GM15510 (cell line): ENCODE results near the gene ARL15.

Source experiments
- POLR2A ChIP-seq: IDR thresholded peaks from 3 replicates; pipeline ENCODE4 v1.6.1; 2011; ENCODE audit warnings: borderline replicate concordance; ENCODE audit not compliant: insufficient read length; ENCODE audit errors: extremely low read depth

ARL15 gene

GRCh38 chr5:53924392-53924791 lies 386.0 kb downstream of the ARL15 start:
- no peak for TF ChIP-seq POLR2A

DNA sequence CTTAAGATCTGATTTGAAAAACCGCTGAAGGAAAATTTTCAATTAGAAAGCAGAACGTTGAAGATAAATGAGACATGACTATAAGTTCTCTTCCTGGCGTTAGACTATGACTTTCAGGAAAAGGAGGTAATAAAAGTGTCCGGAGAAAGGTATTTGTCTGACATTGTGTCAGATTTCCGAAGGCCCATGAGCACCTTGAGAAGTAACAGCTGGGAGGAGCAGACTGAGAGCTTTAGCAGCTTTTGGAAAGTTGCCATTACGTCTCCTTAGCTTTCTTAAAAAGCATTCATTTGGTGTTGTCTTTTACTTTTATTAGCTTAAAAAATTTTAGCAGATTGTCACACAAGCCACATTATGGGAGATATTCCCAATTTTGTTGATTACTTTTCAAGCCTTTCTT lies 386.4 kb downstream of the ARL15 start:
- no peak for TF ChIP-seq POLR2A

DNA sequence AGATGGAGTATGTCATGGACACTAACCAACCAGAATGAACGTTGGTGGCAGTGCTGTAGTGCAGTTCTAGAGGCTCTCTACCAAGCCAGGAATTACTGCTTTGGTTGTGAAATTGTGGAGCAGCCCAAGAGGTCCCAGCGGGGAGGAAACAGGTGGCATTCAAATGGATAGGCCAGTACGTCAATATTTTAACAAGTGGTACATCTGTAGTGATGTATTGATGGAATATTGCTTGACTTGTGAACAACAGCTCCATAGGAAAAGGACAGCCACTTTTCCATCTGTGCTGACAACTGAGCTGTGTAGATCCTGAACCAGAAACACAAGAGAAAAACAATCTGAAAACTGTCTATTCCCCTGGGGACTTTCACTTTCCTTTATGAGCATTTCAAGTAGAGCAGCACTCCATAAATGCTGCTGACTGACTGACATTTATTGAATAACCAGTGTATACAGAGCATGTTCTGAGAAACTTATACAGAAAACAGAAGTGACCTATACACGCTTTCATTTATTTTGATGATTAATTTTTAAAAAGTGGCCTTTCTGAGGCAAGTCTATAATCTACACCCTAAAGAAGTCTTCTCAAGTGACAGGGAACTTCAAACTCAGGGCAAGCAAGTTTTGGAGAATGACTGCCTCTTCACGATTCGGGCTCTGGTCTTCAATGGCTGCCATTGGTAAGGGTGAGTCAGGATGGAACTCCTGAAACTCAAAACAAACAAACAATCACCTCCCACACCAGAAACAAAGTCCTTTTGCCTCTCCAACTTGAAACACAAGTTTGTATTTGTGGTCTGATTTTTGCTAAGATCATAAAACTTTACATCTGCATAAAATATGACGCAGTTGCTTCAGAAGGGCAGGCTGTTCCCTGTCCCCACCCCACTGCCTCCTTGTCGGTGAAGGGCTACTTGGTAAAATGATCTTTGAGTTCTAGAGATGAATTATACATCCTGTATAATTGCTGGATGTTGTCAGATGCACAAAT lies 387.6 kb downstream of the ARL15 start:
- TF ChIP-seq POLR2A, result no peak

DNA sequence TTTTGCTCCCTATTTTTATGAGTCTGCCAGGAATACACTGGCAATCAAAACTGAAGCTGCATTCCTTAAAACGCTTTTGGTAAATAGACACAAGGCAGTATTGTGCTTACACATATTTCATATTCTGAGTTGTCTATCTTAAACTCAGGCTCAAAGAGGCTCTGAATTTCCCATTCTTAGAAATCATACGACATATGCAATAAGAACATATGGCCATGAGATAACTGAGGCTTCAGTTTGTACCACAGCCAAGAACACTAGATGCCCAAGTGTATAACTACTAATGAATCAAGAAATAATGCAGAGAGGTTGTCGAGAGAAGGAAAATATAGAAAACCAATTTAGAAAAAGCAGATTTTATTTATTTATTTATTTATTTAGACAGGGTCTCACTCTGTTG lies 392.5 kb downstream of the ARL15 start:
- no peak for TF ChIP-seq POLR2A

- no peak for TF ChIP-seq POLR2A
These were observed 393.3 kb downstream of the ARL15 start for GRCh38 chr5:53917095-53917494.

GRCh38 chr5:53915120-53915519 lies 395.3 kb downstream of the ARL15 start:
- no peak for TF ChIP-seq POLR2A

GRCh38 chr5:53913941-53914340 lies 396.4 kb downstream of the ARL15 start:
- no peak for TF ChIP-seq POLR2A

GRCh38 chr5:53908757-53909156 lies 401.6 kb downstream of the ARL15 start:
- TF ChIP-seq POLR2A, result no peak

- no peak for TF ChIP-seq POLR2A
These were observed 402.5 kb downstream of the ARL15 start for GRCh38 chr5:53907827-53908226.

DNA sequence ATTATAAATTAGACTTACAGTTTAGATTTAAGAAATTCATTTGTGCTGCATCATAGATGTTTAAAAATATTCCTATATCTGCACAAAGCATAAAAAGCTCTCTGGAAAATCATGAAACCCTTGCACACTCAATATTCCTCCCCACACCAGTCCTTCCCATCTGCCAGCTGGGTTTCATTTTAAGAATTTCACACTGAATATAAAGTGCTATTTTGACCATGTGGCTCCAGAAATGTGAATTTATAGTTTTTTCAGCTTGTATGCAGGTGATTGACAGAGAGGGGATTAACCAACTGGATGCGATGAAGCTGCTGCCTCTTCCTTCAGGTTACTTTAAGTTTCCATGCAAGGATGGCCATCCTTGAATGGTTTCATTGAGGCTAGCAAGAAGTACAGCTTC lies 403.6 kb downstream of the ARL15 start:
- TF ChIP-seq POLR2A, result no peak

DNA sequence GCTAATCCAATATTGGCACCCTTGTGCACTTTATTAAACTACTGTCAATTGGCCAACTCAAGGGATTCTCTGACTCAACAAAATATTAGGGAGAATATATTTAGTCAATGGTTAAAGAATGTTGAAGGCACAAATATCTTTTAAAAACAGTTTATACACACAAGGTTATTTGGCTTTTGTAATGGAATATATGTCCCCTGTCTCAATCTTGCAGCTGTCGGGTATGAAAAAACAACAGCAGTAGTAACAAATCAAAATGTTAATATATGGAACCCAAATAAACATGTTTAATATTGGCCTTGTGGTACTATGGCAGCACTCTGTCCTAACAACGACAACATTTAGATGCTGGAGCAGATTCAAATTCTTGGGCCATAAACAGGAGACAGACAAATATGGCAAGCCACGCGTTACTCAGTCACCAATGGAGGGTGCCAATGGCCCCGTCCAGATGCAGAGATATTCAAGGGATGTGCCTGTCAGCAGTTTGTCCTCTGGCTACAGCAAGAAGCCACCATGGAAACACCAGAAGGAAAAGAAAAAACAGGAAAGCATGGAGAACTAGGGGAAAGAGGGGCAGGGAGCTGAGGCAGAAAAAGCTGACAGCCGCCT lies 408.0 kb downstream of the ARL15 start:
- no peak for TF ChIP-seq POLR2A

DNA sequence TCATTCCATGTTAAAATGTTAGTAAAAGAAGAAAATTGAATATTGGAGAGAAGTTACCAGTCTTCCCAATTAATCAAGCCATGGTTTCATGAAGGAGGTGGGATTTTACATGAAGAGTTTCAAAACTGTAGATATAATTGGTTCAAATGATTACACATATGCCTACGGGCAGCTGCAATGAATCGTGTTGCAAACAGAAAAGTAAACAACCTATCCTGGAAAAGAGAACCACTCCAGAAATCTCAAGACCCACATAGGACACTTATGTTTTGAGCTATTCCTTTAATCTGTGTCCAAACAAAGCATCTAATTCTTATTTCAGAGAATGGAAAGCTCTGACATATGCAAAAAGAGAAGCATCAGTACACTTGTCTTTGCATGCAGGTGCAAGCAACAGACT lies 409.7 kb downstream of the ARL15 start:
- TF ChIP-seq POLR2A, result no peak

GRCh38 chr5:53895091-53895683 lies 415.2 kb downstream of the ARL15 start:
- TF ChIP-seq POLR2A, result no peak

DNA sequence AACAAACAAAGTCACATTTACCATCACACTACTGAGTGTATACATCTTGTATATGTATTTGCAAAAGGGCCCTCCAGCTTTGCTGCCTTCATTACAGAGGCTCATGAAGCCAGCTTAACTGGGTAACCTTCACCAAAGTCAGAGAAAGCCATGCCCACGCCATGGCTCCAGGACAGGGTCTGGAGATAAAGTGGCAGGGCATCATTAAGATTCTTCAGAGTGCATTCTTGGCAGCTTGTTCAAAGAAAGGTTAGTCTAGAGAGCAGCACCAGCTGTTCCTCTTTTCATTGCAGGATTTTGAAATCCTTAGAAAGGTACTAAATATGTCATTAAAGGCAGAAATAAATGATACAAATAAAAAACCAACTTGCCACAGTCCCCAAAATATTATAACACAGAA lies 416.7 kb downstream of the ARL15 start:
- TF ChIP-seq POLR2A, result no peak

DNA sequence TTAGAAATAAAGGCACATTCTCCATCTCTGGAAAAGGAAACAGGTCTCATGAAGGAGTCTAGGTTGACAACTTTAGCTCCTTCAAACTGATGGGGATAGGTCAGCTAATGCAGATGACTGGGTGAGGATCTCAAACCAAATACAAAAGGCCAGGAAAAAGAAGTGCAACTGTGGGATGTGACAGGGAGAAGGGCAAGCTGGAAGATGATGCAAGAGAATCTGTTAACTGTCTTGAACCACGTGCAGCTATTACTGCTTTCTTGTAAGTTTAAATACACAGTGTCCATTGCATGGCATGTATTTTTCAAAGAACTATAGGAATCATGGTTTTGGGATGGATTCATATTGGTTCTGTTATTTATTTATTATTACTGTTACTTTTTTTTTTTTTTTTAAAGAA lies 418.1 kb downstream of the ARL15 start:
- no peak for TF ChIP-seq POLR2A

DNA sequence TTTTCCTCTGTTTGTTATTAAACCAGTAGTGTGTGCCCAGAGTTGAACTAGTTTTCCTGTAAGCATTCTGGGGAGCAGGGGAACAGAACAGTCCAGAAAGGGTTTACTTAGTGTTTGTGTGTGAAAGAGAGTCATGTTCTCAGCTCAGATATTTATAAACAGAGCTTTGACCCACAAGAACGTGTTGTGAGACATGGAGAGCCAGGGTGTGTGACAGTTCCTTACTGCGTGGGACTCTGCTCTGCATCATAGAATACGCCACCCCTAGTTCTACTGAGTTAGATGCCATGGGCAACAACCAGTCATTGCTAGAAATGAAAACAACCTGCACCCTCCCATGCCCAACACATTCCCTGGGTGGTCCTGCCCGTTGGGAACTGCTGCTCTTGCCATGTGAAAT lies 419.2 kb downstream of the ARL15 start:
- TF ChIP-seq POLR2A, result no peak

GRCh38 chr5:53890490-53890889 lies 419.9 kb downstream of the ARL15 start:
- TF ChIP-seq POLR2A, result no peak

DNA sequence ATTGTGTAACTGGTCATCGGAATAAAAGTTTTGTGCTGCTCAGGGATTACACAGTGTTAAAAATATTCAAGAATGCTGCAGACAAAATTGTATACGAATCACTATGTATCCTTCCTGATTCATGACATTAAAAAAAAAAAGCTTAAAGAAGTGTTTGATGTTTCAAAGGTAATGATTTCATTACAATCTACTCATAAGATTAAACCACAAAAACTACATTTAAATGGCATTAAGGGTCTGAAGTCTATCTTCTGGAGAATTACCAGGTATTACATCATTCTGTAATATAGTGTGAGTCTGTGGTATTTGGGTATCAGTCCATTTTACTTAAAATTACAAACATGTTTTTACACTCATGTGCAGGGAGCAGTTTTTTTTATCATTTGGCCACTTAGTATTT lies 425.5 kb downstream of the ARL15 start:
- no peak for TF ChIP-seq POLR2A
